Measurements from ENCODE around the gene MTA1. TPM values are rescaled to one million over a fixed set of nuclear protein-coding genes. Genes with fewer than 3 reads are reported as not detected.

Gene MTA1
- total and polyA plus RNA-seq, 2 donors from 2014 or later, result 30.4 to 112 TPM

DNA sequence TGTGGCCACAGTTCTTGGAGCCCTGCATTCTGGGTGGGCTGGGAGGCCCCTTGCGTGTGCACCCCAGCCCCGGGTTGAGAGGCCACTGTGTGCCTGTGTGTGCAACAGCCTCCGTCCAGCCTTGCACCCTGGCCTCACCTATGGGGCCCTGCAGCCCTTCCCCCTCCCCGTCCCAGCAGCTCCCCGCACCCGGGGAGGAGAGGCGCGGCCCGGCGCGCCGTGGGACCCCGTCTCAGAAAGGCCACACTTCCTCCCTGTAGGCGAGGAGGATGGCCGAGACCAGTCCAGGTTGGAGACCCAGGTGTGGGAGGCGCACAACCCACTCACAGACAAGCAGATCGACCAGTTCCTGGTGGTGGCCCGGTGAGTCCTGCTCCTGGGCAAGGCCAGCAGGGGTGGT lies 38.4 kb downstream of the MTA1 start:
- H3K4me1 ChIP-seq (ENCODE audit: control insufficient read depth in 2 of 3, insufficient read depth in 2 of 3, low read depth in 1 of 3, low read length in 3 of 3), result no peaks in the 10 kb centered on the region
- peaks cover 0 to 3% (median 2%) of the 10 kb centered on the region in 3 donors for H3K36me3 ChIP-seq (ENCODE audit: control insufficient read depth in 2 of 3, insufficient read depth in 3 of 3, low read length in 3 of 3)
- no peaks in the 10 kb centered on the region for H3K9me3 ChIP-seq (ENCODE audit: control insufficient read depth in 2 of 3, insufficient read depth in 1 of 3, low read length in 3 of 3)
- no peak for DNase-seq
- H3K27ac ChIP-seq (ENCODE audit: low read depth in 2 of 2, low read length in 2 of 2), result no peak overlapping the region
- no peak overlapping the region for H3K4me3 ChIP-seq (ENCODE audit: low read length in 3 of 3)
- no peak for FAIRE-seq
- TF ChIP-seq, protein P1, sequence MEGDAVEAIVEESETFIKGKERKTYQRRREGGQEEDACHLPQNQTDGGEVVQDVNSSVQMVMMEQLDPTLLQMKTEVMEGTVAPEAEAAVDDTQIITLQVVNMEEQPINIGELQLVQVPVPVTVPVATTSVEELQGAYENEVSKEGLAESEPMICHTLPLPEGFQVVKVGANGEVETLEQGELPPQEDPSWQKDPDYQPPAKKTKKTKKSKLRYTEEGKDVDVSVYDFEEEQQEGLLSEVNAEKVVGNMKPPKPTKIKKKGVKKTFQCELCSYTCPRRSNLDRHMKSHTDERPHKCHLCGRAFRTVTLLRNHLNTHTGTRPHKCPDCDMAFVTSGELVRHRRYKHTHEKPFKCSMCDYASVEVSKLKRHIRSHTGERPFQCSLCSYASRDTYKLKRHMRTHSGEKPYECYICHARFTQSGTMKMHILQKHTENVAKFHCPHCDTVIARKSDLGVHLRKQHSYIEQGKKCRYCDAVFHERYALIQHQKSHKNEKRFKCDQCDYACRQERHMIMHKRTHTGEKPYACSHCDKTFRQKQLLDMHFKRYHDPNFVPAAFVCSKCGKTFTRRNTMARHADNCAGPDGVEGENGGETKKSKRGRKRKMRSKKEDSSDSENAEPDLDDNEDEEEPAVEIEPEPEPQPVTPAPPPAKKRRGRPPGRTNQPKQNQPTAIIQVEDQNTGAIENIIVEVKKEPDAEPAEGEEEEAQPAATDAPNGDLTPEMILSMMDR (IDR thresholded peaks at IDR 0.05; ENCODE audit: borderline replicate concordance, extremely low read depth, insufficient read depth), result no peak
- no peak overlapping the region for H3K9ac ChIP-seq (ENCODE audit: low read length in 3 of 3)
- intact Hi-C loops (cut with DNase I), result no loop called here
- H3K27me3 ChIP-seq (ENCODE audit: control insufficient read depth, insufficient read depth, low read length), result no peaks in the 10 kb centered on the region

DNA sequence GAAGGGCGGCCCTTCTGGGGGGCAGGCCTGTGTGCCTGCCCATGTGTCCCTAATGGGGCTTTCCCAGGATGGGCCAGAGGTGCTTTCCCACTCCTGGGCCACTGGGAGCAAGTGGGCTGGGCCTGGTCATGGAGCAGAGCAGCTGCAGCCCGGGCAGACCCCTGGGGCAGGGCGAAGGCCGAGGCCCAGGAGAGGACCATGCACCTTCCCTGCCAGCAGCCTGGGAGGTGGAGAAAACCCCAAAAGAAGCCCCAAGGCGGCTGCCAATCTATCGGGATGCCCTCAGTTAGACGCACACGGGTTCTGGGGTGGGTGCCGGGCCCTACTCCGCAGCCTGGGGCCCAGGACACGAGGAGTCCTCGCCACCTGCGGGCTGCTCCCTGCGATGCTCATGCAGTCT lies 38.9 kb downstream of the MTA1 start:
- no peak for FAIRE-seq
- DNase-seq, result no peak
- H3K27ac ChIP-seq (ENCODE audit: low read depth in 2 of 2, low read length in 2 of 2), result no peak overlapping the region
- no peak overlapping the region for H3K9ac ChIP-seq (ENCODE audit: low read length in 3 of 3)
- no peaks in the 10 kb centered on the region for H3K4me1 ChIP-seq (ENCODE audit: control insufficient read depth in 2 of 3, insufficient read depth in 2 of 3, low read depth in 1 of 3, low read length in 3 of 3)
- peaks cover 0 to 6% (median 2%) of the 10 kb centered on the region in 3 donors for H3K36me3 ChIP-seq (ENCODE audit: control insufficient read depth in 2 of 3, insufficient read depth in 3 of 3, low read length in 3 of 3)
- no peaks in the 10 kb centered on the region for H3K27me3 ChIP-seq (ENCODE audit: control insufficient read depth, insufficient read depth, low read length)
- TF ChIP-seq, protein P1 (IDR thresholded peaks at IDR 0.05; ENCODE audit: borderline replicate concordance, extremely low read depth, insufficient read depth), result no peak
- no peak overlapping the region for H3K4me3 ChIP-seq (ENCODE audit: low read length in 3 of 3)
- no peaks in the 10 kb centered on the region for H3K9me3 ChIP-seq (ENCODE audit: control insufficient read depth in 2 of 3, insufficient read depth in 1 of 3, low read length in 3 of 3)
- intact Hi-C loops (cut with DNase I), result no loop called here

DNA sequence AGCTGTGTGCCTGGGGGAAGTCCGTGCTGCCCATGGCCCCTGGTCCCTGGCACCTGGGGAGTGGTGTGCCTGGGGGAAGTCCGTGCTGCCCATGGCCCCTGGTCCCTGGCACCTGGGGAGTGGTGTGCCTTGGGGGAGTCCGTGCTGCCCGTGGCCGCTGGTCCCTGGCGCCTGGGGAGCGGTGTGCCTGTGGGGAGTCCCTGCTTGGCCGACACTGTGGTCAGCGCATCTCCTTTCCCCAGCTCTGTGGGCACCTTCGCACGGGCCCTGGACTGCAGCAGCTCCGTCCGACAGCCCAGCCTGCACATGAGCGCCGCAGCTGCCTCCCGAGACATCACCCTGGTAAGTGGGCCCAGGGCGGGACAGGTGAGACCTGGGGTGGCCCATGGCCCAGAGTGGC lies 40.5 kb downstream of the MTA1 start:
- H3K36me3 ChIP-seq (ENCODE audit: control insufficient read depth in 2 of 3, insufficient read depth in 3 of 3, low read length in 3 of 3), result peaks cover 0 to 9% (median 2%) of the 10 kb centered on the region in 3 donors
- no peaks in the 10 kb centered on the region for H3K27me3 ChIP-seq (ENCODE audit: control insufficient read depth, insufficient read depth, low read length)
- DNase-seq (no peak), FAIRE-seq (no peak)
- TF ChIP-seq, protein P1 (IDR thresholded peaks at IDR 0.05; ENCODE audit: borderline replicate concordance, extremely low read depth, insufficient read depth), result no peak
- H3K9me3 ChIP-seq (ENCODE audit: control insufficient read depth in 2 of 3, insufficient read depth in 1 of 3, low read length in 3 of 3), result no peaks in the 10 kb centered on the region
- no peak overlapping the region for H3K4me3 ChIP-seq (ENCODE audit: low read length in 3 of 3)
- no peak overlapping the region for H3K27ac ChIP-seq (ENCODE audit: low read depth in 2 of 2, low read length in 2 of 2)
- no peak overlapping the region for H3K9ac ChIP-seq (ENCODE audit: low read length in 3 of 3)
- no peaks in the 10 kb centered on the region for H3K4me1 ChIP-seq (ENCODE audit: control insufficient read depth in 2 of 3, insufficient read depth in 2 of 3, low read depth in 1 of 3, low read length in 3 of 3)
- intact Hi-C loops (cut with DNase I), result no loop called here

DNA sequence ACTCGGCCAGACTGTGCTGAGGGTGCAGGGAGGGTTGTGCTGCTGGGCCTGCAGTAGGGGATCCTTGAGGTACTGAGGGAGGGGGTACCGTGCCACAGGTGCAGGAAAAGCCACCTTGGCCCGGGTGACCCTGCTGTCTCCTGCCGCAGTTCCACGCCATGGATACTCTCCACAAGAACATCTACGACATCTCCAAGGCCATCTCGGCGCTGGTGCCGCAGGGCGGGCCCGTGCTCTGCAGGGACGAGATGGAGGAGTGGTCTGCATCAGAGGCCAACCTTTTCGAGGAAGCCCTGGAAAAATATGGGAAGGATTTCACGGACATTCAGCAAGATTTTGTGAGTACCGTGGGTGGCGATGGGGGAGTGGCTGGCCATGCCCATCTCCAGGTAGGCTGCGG lies 41.0 kb downstream of the MTA1 start:
- TF ChIP-seq, protein P1 (IDR thresholded peaks at IDR 0.05; ENCODE audit: borderline replicate concordance, extremely low read depth, insufficient read depth), result no peak
- intact Hi-C loops (cut with DNase I), result no loop called here

More for the DNA sequence above, 41.0 kb downstream of the MTA1 start:
- H3K9me3 ChIP-seq (ENCODE audit: control insufficient read depth in 2 of 3, insufficient read depth in 1 of 3, low read length in 3 of 3), result no peaks in the 10 kb centered on the region
- FAIRE-seq (no peak), DNase-seq (no peak)
- no peak overlapping the region for H3K9ac ChIP-seq (ENCODE audit: low read length in 3 of 3)
- H3K36me3 ChIP-seq (ENCODE audit: control insufficient read depth in 2 of 3, insufficient read depth in 3 of 3, low read length in 3 of 3), result peaks cover 0 to 7% (median 2%) of the 10 kb centered on the region in 3 donors
- no peak overlapping the region for H3K27ac ChIP-seq (ENCODE audit: low read depth in 2 of 2, low read length in 2 of 2)
- no peaks in the 10 kb centered on the region for H3K4me1 ChIP-seq (ENCODE audit: control insufficient read depth in 2 of 3, insufficient read depth in 2 of 3, low read depth in 1 of 3, low read length in 3 of 3)
- no peaks in the 10 kb centered on the region for H3K27me3 ChIP-seq (ENCODE audit: control insufficient read depth, insufficient read depth, low read length)
- no peak overlapping the region for H3K4me3 ChIP-seq (ENCODE audit: low read length in 3 of 3)
